H9 (cell line): ENCODE measurements around the gene WDR27. TPM values are rescaled to one million over a fixed set of nuclear protein-coding genes. Genes with fewer than 3 reads are reported as not detected.

Experiments
- DNase-seq: peaks from one replicate; pipeline ENCODE4 v3.0.0-alpha.2; 2017
- H2AFZ ChIP-seq: one replicate; pipeline ENCODE4 v1.6.1; 2013; ENCODE audit warnings: mild to moderate bottlenecking, low read length, control low read depth, moderate library complexity
- H2AK5ac ChIP-seq: 2 replicates; pipeline ENCODE4 v1.6.1; 2013; ENCODE audit warnings: low read length, control low read depth, mixed read lengths; ENCODE audit not compliant: insufficient read length
- H2BK120ac ChIP-seq: one replicate; pipeline ENCODE4 v1.6.1; 2013; ENCODE audit warnings: low read depth, mild to moderate bottlenecking, low read length, control low read depth, inconsistent platforms; ENCODE audit not compliant: poor library complexity, severe bottlenecking
- H2BK12ac ChIP-seq: 2 replicates; pipeline ENCODE4 v1.6.1; 2013; ENCODE audit warnings: low read length, control low read depth, mixed read lengths, low read depth; ENCODE audit not compliant: insufficient read length
- H2BK15ac ChIP-seq: 2 replicates; pipeline ENCODE4 v1.6.1; 2013; ENCODE audit warnings: low read depth, low read length, control low read depth
- H2BK20ac ChIP-seq: one replicate; pipeline ENCODE4 v1.6.1; 2013; ENCODE audit warnings: low read depth, mild to moderate bottlenecking, low read length, control low read depth, inconsistent platforms; ENCODE audit not compliant: poor library complexity, severe bottlenecking
- H2BK5ac ChIP-seq: 2 replicates; pipeline ENCODE4 v1.6.1; 2013; ENCODE audit warnings: low read length, control low read depth, mixed read lengths; ENCODE audit not compliant: insufficient read length
- H3K14ac ChIP-seq: 2 replicates; pipeline ENCODE4 v1.6.1; 2013; ENCODE audit warnings: low read length, control low read depth; ENCODE audit not compliant: insufficient read depth
- H3K18ac ChIP-seq: 2 replicates; pipeline ENCODE4 v1.6.1; 2013; ENCODE audit warnings: low read depth, mild to moderate bottlenecking, mixed read lengths, low read length, control low read depth; ENCODE audit not compliant: insufficient read length
- H3K23ac ChIP-seq: 2 replicates; pipeline ENCODE4 v1.6.1; 2013; ENCODE audit warnings: low read length, control low read depth, mixed read lengths, low read depth; ENCODE audit not compliant: insufficient read length
- H3K23me2 ChIP-seq: 2 replicates; pipeline ENCODE4 v1.6.1; 2013; ENCODE audit warnings: low read depth, mild to moderate bottlenecking, mixed read lengths, low read length, control low read depth; ENCODE audit not compliant: insufficient read length, poor library complexity, severe bottlenecking
- H3K27ac ChIP-seq: 2 replicates; pipeline ENCODE4 v1.5.1; 2013; ENCODE audit warnings: low read length, control low read depth, mixed read lengths, low read depth; ENCODE audit not compliant: insufficient read length
- H3K27me3 ChIP-seq: 2 replicates; pipeline ENCODE4 v1.6.1; 2013; ENCODE audit warnings: low read length, control low read depth, inconsistent platforms; ENCODE audit not compliant: insufficient read depth
- H3K4ac ChIP-seq: 2 replicates; pipeline ENCODE4 v1.6.1; 2013; ENCODE audit warnings: low read depth, mild to moderate bottlenecking, control low read depth, inconsistent platforms, low read length, moderate library complexity
- H3K4me1 ChIP-seq: 2 replicates; pipeline ENCODE4 v1.6.1; 2013; ENCODE audit warnings: low read length, control low read depth, inconsistent platforms; ENCODE audit not compliant: insufficient read depth
- H3K4me2 ChIP-seq: 2 replicates; pipeline ENCODE4 v1.6.1; 2013; ENCODE audit warnings: low read length, control low read depth, mixed read lengths; ENCODE audit not compliant: insufficient read length, insufficient read depth
- H3K56ac ChIP-seq: 2 replicates; pipeline ENCODE4 v1.6.1; 2013; ENCODE audit warnings: low read depth, mild to moderate bottlenecking, mixed read lengths, low read length, control low read depth; ENCODE audit not compliant: insufficient read length
- H3K79me1 ChIP-seq: 2 replicates; pipeline ENCODE4 v1.6.1; 2013; ENCODE audit warnings: low read depth, mild to moderate bottlenecking, moderate library complexity, low read length, control low read depth, inconsistent platforms; ENCODE audit not compliant: insufficient read depth, poor library complexity, severe bottlenecking
- H3K79me2 ChIP-seq: 2 replicates; pipeline ENCODE4 v1.6.1; 2013; ENCODE audit warnings: low read length, control low read depth, inconsistent platforms; ENCODE audit not compliant: insufficient read depth
- H3K9ac ChIP-seq: 2 replicates; pipeline ENCODE4 v1.6.1; 2013; ENCODE audit warnings: low read length, control low read depth, mixed read lengths; ENCODE audit not compliant: insufficient read length; ENCODE audit errors: extremely low read depth
- H3K9me3 ChIP-seq: one replicate; pipeline ENCODE4 v1.6.1; 2013; ENCODE audit warnings: low read depth, low read length, inconsistent platforms; ENCODE audit not compliant: control insufficient read depth
- H3T11ph ChIP-seq: one replicate; pipeline ENCODE4 v1.6.1; 2013; ENCODE audit warnings: mild to moderate bottlenecking, low read length, control low read depth, inconsistent platforms
- H4K20me1 ChIP-seq: one replicate; pipeline ENCODE4 v1.6.1; 2013; ENCODE audit not compliant: control insufficient read depth, insufficient read length, insufficient read depth
- H4K5ac ChIP-seq: 2 replicates; pipeline ENCODE4 v1.6.1; 2013; ENCODE audit warnings: low read depth, mild to moderate bottlenecking, mixed read lengths, low read length, control low read depth; ENCODE audit not compliant: insufficient read length
- H4K8ac ChIP-seq: replicated peaks from 2 replicates; pipeline ENCODE4 v1.6.1; 2013; ENCODE audit warnings: low read length, control low read depth, mixed read lengths, low read depth; ENCODE audit not compliant: insufficient read length
- H4K91ac ChIP-seq: 2 replicates; pipeline ENCODE4 v1.6.1; 2013; ENCODE audit warnings: low read depth, mild to moderate bottlenecking, moderate library complexity, mixed read lengths, low read length, control low read depth; ENCODE audit not compliant: insufficient read length
- H3K27ac Mint-ChIP-seq, 3 experiments: 2 replicates in 2 of 3; 3 replicates in 1 of 3; pipeline ENCODE4 v1.8.0; 2020 to 2021; ENCODE audit warnings: mixed read lengths in 3 of 3, mild to moderate bottlenecking in 1 of 3, moderate library complexity in 1 of 3
- H3K27me3 Mint-ChIP-seq: 2 replicates; pipeline ENCODE4 v1.8.0; 2021; ENCODE audit warnings: low read depth, mild to moderate bottlenecking, moderate library complexity, mixed read lengths
- H3K36me3 Mint-ChIP-seq, 3 experiments: 2 replicates in 2 of 3; 3 replicates in 1 of 3; pipeline ENCODE4 v1.8.0; 2020 to 2021; ENCODE audit warnings: low read depth in 3 of 3, mixed read lengths in 3 of 3; ENCODE audit not compliant: insufficient read depth in 1 of 3
- H3K4me1 Mint-ChIP-seq, 2 experiments: 2 replicates each; pipeline ENCODE4 v1.8.0; 2020; ENCODE audit warnings: mixed read lengths in 2 of 2
- H3K4me3 Mint-ChIP-seq, 2 experiments: 2 replicates in 1 of 2; 3 replicates in 1 of 2; pipeline ENCODE4 v1.8.0; 2020 to 2021; ENCODE audit warnings: mild to moderate bottlenecking in 2 of 2, mixed read lengths in 2 of 2, moderate library complexity in 1 of 2
- H3K9me3 Mint-ChIP-seq, 2 experiments: 2 replicates in 1 of 2; 3 replicates in 1 of 2; pipeline ENCODE4 v1.8.0; 2020; ENCODE audit warnings: mild to moderate bottlenecking in 2 of 2, mixed read lengths in 2 of 2, moderate library complexity in 1 of 2
- CTCF ChIP-seq: fragments of 200-600 bp; sonication (generic); conservative IDR thresholded peaks from 3 replicates; pipeline ENCODE4 v1.8.0; 2021; ENCODE audit warnings: antibody characterized with exemption, mild to moderate bottlenecking
- WGBS: extraction: QIAGEN DNeasy Blood & Tissue Kit; methylation state at CpG from one replicate; pipeline ENCODE4 v1.1.7; 2013; ENCODE audit warnings: missing lambda C conversion rate, low lambda C conversion rate, mixed read lengths; ENCODE audit not compliant: insufficient read length; ENCODE audit errors: extremely low coverage; 5-methylcytosine and 5-hydroxymethylcytosine counted together
- total RNA-seq: library from RNA; stranded (reverse); gene quantifications from 2 replicates; pipeline ENCODE4 v1.2.1, GENCODE V29; 2021

The WDR27 gene
- total RNA-seq, 1 experiment from 2014 or later = 48.7 TPM

- Histone ChIP-seq H2BK120ac (no peak overlapping the region), H3K14ac (no peak overlapping the region), H3T11ph (no peak overlapping the region), H4K20me1 (no peaks in the 10 kb centered on the region), H3K4me1 (no peaks in the 10 kb centered on the region), H3K23ac (no peak overlapping the region), H2BK20ac (no peak overlapping the region), H2BK15ac (no peak overlapping the region), H4K91ac (no peak overlapping the region), H4K5ac (no peak overlapping the region), H2AK5ac (no peak overlapping the region), H3K56ac (no peak overlapping the region), H3K9ac (no peak overlapping the region), H3K18ac (no peak overlapping the region), H3K9me3 (no peaks in the 10 kb centered on the region), H2AFZ (no peak overlapping the region), H2BK5ac (no peak overlapping the region), H2BK12ac (no peak overlapping the region), H3K79me1 (no peaks in the 10 kb centered on the region), H3K23me2 (no peaks in the 10 kb centered on the region), H3K4ac (no peak overlapping the region), H4K8ac (no peak overlapping the region), H3K27me3 (no peaks in the 10 kb centered on the region), H3K27ac (no peak overlapping the region), H3K4me2 (no peak overlapping the region), H3K79me2 (no peaks in the 10 kb centered on the region)
- Mint-ChIP-seq H3K27me3 (no peaks in the 10 kb centered on the region), H3K4me3 (no peak overlapping the region), H3K9me3 (no peaks in the 10 kb centered on the region; a peak in 2 of 5 replicates), H3K27ac (no peak overlapping the region), H3K36me3 (peaks cover 14 to 26% (median 17%) of the 10 kb centered on the region in 3 experiments), H3K4me1 (peaks cover 8 to 10% of the 10 kb centered on the region in 2 experiments)
- no peak for DNase-seq
- no CpG with 5 or more reads among the region's 6 CpGs for WGBS
- TF ChIP-seq CTCF = no peak
Observed at GRCh38 chr6:169583886-169584541, 117.8 kb downstream of the WDR27 start.
